ENCODE data around the gene SORT1. TPM values are rescaled to one million over a fixed set of nuclear protein-coding genes. Genes with fewer than 3 reads are reported as not detected.

SORT1 gene
- total RNA-seq, 2 donors from 2014 or later: 44.9 to 46.2 TPM

DNA sequence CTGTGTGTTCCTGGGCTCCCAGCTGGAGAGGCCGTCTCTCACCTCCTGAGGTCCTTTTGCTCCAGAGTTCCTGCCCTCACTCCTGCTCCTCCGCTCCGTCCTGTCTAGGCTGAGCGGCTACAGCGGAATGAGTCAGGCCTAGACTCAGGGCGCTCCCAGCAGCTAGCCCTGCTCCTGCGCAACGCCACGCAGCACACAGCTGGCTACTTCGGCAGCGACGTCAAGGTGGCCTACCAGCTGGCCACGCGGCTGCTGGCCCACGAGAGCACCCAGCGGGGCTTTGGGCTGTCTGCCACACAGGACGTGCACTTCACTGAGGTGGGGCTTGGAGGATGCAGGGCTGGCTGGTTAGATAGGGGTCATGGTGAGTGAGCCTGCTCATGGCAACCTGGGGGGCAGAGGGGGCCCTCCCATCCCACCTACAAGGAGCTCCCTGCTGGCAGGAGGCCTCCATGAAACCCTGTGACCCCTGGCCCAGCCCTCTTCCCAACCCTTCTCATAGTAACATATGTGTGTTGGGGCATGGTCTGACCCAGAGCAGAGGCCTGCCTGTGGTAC lies 129.9 kb downstream of the SORT1 start:
- peaks cover 1% of the 10 kb centered on the region for H3K9me3 Mint-ChIP-seq

DNA sequence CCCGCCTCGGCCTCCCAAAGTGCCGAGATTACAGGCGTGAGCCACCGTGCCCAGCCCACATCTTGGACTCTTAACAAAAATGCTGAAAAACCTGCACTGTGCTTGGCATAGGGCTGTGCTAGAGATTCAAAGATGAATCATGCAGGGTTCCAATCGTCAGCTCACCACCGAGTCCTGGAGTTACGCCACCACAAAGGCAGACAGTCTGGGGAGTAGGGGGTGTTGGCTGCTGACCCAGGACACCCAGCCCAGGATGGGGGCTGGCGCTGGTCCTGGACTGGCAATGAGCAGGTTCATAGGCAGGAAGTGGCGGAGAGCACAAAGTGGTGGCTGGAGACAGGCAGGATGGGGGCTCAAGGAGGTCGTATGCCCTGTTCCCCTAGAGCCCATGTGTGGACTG lies 130.8 kb downstream of the SORT1 start:
- peaks cover 7% of the 10 kb centered on the region for H3K36me3 ChIP-seq (ENCODE audit: control insufficient read depth, insufficient read depth, low read length)
- Mint-ChIP-seq H3K4me3 (no peak overlapping the region), H3K4me1 (no peaks in the 10 kb centered on the region), H3K36me3 (ENCODE audit: low read depth) (peaks cover 22% of the 10 kb centered on the region), H3K27me3 (ENCODE audit: insufficient read depth) (no peaks in the 10 kb centered on the region), H3K9me3 (peaks cover 1% of the 10 kb centered on the region), H3K27ac (no peak overlapping the region)
- no peak for TF ChIP-seq CTCF (conservative IDR thresholded peaks at IDR 0.05)
- no peaks in the 10 kb centered on the region for H3K4me1 ChIP-seq (ENCODE audit: control insufficient read depth, insufficient read depth, low read length)
- no peak for DNase-seq
- H3K27me3 ChIP-seq (ENCODE audit: control insufficient read depth, insufficient read depth, low read length, poor library complexity, severe bottlenecking): no peaks in the 10 kb centered on the region
- no peaks in the 10 kb centered on the region for H3K9me3 ChIP-seq (ENCODE audit: control insufficient read depth, low read length)
- H3K4me3 ChIP-seq (ENCODE audit: low read length): no peak overlapping the region
- WGBS, 2 experiments (ENCODE audit: insufficient coverage in 1 of 2, insufficient read length in 1 of 2): 92 to 98% methylated on average over 9 to 11 of the region's 11 CpGs
- H3K9ac ChIP-seq (ENCODE audit: extremely low read depth, low read length, poor library complexity, severe bottlenecking): no peak overlapping the region
- H3K27ac ChIP-seq (ENCODE audit: low read depth, low read length): no peak overlapping the region

More for the DNA sequence above, 129.9 kb downstream of the SORT1 start:
- peaks cover 7% of the 10 kb centered on the region for H3K36me3 ChIP-seq (ENCODE audit: control insufficient read depth, insufficient read depth, low read length)
- no peak for DNase-seq
- Mint-ChIP-seq H3K27me3 (ENCODE audit: insufficient read depth) (no peaks in the 10 kb centered on the region), H3K4me1 (no peaks in the 10 kb centered on the region), H3K36me3 (ENCODE audit: low read depth) (peaks cover 22% of the 10 kb centered on the region), H3K4me3 (no peak overlapping the region), H3K27ac (peak overlapping the region; percentile 68)
- no peaks in the 10 kb centered on the region for H3K9me3 ChIP-seq (ENCODE audit: control insufficient read depth, low read length)
- WGBS, 2 experiments (ENCODE audit: insufficient coverage in 1 of 2, insufficient read length in 1 of 2): 97% methylated on average over 10 to 17 of the region's 17 CpGs
- no peak overlapping the region for H3K27ac ChIP-seq (ENCODE audit: low read depth, low read length)
- no peak overlapping the region for H3K4me3 ChIP-seq (ENCODE audit: low read length)
- no peaks in the 10 kb centered on the region for H3K4me1 ChIP-seq (ENCODE audit: control insufficient read depth, insufficient read depth, low read length)
- no peaks in the 10 kb centered on the region for H3K27me3 ChIP-seq (ENCODE audit: control insufficient read depth, insufficient read depth, low read length, poor library complexity, severe bottlenecking)
- no peak for TF ChIP-seq CTCF (conservative IDR thresholded peaks at IDR 0.05)
- H3K9ac ChIP-seq (ENCODE audit: extremely low read depth, low read length, poor library complexity, severe bottlenecking): no peak overlapping the region

GRCh38 chr1:109265741-109266330 lies 131.9 kb downstream of the SORT1 start:
- DNase-seq: no peak
- Histone ChIP-seq H3K4me1 (ENCODE audit: control insufficient read depth, insufficient read depth, low read length) (no peaks in the 10 kb centered on the region), H3K27me3 (ENCODE audit: control insufficient read depth, insufficient read depth, low read length, poor library complexity, severe bottlenecking) (no peaks in the 10 kb centered on the region), H3K4me3 (ENCODE audit: low read length) (no peak overlapping the region), H3K9me3 (ENCODE audit: control insufficient read depth, low read length) (no peaks in the 10 kb centered on the region), H3K9ac (ENCODE audit: extremely low read depth, low read length, poor library complexity, severe bottlenecking) (no peak overlapping the region), H3K27ac (ENCODE audit: low read depth, low read length) (no peak overlapping the region), H3K36me3 (ENCODE audit: control insufficient read depth, insufficient read depth, low read length) (peaks cover 7% of the 10 kb centered on the region)
- no peak overlapping the region for H3K27ac Mint-ChIP-seq
- H3K27me3 Mint-ChIP-seq (ENCODE audit: insufficient read depth): no peaks in the 10 kb centered on the region
- no peak overlapping the region for H3K4me3 Mint-ChIP-seq
- no peaks in the 10 kb centered on the region for H3K4me1 Mint-ChIP-seq
- WGBS, 2 experiments (ENCODE audit: insufficient coverage in 1 of 2, insufficient read length in 1 of 2): 90 to 100% methylated on average over 5 to 13 of the region's 13 CpGs
- H3K9me3 Mint-ChIP-seq: peaks cover 1% of the 10 kb centered on the region
- H3K36me3 Mint-ChIP-seq (ENCODE audit: low read depth): peaks cover 22% of the 10 kb centered on the region
- no peak for TF ChIP-seq CTCF (conservative IDR thresholded peaks at IDR 0.05)

All from endodermal cell (in vitro differentiated cells).